Ecto neural progenitor cell (in vitro differentiated cells): ENCODE measurements around the gene NAP1L4.
"Not testable (repeated sequence)": the region's sequence is repeated elsewhere in the genome, so short reads cannot be mapped to it uniquely, and the experiment has no call there.

Source experiments
- DNase-seq: peaks from one replicate; pipeline ENCODE4 v3.0.0-alpha.2; 2018; ENCODE audit warnings: low spot score

Gene NAP1L4

DNA sequence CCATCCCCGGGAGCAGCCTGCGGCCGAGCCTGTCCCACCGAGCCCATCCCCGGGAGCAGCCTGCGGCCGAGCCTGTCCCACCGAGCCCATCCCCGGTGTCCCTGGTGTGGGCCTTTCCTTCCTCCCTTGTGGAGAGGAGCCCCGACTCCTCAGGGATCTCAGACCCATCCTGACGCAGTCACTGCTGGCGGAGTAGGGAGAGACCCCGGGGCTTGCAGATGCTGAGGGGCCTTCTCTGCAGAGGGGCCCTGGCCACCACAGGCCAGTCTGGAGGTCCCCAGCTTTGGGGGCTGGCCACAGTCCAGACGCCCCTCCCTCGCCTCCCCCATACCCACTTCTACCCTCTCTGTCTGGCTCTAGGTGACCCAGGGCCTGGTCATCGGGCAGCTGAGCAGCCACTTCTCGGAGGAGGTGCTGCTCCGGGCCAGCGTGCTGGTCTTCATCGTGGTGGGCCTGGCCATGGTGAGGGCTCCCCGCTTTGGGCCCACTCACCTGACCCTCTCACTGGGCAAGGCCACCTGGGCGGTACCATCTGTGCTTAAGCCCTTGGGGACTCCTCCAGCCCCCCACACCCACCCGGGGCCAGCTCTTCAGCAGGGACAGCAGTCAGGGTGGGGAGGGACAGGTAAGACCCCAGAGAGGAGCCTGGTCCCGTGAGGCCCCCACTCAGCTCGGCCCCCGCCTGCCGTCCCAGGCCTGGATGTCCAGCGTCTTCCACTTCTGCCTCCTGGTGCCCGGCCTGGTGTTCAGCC, 70.2 kb downstream of the NAP1L4 start:
- no peak for DNase-seq

DNA sequence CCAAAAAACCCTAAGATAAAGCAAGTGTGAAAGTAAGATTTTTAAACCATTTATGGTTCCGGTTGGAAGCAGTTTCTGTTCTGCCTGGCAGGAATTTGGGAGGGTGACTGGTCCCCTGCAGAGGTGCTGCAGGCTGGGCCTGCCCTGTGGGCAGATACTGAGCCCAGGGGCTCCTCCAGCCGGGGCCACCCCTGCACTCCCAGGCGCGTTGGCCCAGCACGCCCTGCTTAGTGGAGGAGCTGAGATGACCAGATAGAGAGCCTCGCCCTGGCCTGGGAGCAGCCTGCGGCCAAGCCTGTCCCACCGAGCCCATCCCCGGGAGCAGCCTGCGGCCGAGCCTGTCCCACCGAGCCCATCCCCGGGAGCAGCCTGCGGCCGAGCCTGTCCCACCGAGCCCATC, 70.9 kb downstream of the NAP1L4 start:
- DNase-seq, result no peak

DNA sequence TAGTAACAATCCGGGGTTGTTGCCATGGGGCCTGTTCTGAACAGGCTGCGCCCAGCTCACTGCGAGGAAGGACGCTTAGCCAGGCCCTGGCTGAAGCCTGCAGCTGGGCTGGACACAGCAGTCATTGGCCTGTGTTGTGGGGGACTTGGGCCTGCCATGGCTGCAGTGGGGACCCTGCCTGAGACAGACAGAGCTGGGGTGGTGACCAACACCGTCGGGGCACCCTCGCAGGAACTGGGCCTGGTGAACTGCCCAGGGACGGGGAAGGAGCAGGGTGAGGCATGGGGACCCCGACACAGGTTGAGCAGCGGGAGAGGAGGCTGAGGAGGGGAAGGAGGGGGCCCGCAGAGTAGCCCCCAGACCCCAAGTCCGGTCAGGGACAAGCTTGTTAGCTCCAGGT, 71.8 kb downstream of the NAP1L4 start:
- no peak for DNase-seq

DNA sequence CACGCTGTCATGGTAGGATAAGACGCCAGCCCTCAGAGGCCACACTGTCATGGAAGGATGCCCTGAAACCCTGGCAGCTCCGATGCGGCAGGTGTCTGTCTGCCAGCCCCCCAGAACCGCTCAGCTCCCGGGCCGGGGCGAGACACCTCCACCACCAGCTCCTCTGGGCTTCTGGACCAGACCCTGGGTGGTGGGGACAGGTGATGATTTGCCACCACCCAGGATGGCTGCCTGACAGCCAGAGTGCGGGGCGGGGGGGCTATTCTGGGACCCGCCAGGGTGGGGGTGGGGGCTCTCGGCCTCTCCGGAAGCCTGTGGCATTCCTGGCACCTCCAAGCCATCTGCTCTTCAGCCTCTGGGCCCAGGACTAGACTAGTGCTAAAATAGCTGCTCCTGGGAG, 72.3 kb downstream of the NAP1L4 start:
- DNase-seq, result no peak

DNA sequence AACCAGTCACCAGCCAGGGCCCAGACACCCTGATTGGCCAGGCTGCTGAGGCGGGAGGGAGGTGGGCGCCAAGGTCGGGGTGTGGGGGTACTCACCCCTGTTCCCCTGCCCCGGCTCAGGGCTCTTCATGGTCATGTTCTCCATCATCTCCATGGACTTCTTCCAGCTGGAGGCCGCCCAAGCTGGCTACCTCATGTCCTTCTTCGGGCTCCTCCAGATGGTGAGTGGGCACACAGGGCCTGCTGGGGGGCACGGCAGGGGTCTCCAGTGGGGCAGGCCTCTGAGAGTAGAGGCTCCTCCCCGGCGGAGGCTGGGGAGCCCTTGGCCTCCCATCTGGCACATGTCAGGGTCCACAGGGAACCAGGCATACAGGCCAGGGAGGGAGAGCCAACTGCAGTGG, 72.9 kb downstream of the NAP1L4 start:
- no peak for DNase-seq

DNA sequence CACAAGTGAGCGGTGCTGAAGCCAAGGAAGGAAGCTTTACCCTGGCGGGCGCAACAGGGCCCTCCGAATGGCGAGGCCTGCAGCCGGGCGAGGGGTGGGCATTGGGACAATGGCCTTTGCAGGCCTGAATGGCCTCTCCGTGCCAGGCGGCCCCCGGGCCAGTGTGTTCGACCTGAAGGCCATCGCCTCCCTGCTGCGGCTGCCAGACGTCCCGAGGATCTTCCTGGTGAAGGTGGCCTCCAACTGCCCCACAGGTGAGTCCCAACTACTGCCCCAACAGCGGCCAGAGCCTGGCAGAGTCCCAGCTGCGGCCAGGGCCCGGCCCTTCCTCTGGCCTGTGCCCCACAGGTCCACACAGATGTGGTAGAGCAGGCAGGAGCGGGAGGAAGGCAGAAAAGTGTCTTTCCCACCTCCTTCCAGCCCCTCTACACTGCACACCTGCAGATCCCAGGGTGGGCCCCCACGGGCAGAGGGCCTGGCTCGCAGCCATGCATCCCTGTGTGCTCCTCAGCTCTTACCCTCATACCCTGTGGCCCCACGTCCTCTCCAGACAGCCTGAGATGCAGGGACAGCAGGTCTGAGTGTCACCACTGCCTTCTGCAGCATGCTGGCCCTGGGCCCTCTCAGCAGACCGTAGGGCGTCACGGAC, 74.2 kb downstream of the NAP1L4 start:
- DNase-seq, result no peak

DNA sequence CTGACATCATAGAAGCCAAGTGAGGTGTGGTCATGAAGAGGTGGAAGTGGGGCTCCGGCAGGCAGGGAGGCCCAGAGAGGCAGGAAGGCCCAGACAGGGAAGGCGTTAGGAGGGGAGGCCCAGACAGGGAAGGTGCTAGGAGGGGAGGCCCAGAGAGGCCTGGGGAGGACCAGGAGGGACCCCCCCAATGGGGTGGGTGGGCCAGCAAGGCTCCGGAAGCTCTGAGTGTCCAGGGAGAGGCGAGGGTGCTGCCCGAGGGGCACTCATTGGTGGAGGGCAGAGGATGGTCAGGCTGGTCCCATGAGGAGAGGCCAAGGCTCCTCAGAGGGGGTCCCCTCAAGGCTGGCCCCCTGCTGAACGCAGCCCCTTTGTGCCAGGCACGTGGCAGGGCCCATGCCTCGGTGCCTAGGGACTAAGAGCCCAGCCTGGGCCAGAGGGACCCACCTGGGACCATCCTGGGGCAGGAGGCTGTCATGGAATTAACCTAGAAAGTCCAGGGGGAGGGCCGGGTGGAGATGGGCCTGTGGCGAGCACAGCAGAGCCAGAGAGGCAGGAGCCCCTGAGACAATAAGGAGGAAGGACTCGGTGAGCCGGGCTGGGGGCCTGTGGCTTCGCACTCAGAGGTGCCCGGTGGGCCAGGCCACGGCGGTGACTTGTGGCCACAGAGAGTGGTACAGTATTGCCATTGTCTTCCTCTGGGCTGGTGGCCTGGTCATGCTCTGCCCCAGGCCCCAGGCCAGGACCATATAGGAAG, 75.1 kb downstream of the NAP1L4 start:
- no peak for DNase-seq

DNA sequence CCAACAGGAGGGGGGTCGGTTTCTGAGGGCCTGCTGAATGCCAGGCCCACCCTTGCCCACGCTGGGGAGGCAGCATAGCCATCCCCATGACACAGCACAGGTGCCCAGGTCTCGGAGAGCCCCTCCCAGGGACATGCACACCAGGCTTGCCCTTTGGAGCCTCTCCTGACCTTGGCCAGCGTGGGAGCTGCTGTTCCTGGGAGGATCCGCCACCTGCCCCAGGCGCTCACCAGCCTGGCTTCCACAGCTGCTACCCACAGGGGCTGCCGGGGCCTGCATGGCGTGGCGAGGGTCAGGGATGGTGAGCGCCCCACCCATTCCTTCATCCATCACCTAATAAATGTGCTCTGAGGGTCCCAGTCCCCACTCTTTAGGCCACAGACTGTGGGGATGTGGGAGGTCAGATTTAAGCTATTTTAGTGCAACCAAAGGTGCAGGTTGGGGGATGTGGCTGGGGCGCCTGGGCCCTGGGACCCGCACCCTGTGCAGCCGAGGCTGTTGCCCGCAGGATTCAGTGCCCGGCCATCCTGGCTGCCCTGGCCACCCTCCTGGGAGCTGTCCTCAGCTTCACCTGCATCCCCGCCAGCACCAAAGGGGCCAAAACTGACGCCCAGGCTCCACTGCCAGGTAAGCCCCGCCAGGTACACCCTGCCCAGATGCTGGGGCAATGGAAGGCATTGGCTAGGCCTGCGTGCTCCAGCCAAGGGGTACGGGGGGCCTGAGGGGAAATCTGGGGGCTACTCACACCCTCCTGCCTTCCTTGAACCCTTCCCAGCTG, 75.8 kb downstream of the NAP1L4 start:
- no peak for DNase-seq

DNA sequence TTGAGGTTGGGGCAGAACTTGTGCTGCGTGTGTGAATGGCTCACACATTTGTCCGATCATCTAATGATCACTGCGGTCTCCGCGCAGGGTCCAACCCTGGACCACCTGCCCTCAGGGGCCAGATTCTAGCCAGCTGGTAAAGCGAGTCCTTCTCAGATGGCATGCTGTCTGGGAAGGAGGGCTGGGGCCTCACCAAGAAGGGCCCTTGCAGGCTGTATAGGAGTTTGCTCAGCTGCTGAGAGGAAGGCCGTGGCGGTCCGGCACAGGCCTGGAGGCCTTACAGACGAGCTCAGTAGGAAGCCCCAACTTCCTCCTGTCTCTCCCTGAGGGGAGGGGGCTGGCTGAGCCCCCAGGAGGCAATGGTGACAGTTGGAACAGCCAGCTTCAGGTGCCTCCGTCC, 76.7 kb downstream of the NAP1L4 start:
- no peak for DNase-seq

DNA sequence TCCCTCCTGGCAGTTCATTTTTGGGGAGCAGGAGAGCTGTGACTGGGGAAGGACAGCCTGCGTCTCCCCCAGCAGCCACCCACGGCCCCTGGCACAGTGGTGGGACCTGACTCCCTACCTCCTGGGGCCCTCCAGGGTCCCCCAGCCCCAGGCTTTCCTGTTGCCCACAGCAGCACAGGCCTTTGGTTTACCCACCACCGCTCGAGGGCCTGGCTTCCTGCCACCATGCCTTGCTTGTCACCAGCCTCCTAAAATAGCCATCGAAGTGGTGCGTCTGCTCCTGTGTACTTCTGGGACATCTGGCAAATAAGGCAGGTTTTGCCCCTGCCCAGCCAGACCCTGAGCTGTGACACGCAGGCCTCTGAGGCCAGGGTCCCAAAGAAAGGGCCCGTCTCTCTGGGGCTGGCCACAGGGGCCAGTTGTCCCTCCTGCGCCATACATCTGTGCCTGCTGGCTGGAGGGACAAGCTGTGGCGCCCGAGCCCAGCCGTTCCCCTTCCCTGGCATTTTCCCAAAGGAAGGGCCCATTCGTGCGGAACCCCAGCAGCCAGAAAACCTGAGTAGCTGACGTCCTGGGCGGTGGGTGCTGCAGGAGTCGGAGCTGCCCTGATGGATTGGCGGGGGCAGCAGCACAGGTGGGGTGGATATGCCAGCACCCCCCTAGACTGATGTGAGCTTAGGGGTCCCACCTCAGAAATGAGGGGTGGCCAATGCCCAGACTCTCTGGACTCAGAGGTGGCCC, 77.5 kb downstream of the NAP1L4 start:
- no peak for DNase-seq

DNA sequence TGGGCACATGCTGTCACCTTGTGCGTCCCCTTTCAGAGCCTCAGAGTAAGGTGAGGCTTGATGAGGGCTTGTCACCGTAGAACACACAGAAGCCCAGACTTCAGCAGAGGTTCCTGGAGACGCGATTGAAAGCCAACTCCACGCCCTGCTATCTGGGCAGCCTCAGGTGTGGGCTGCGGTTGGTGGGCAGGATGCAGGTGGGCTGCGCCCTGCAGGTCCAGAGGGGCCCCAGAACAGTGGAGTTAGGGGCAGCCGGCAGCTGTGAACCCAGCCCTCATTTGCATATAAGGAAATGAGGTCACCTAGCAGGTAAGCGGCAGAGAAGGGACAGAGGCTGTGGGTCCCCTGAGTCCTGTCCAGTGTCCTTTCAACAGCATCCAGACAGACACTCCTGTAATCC, 78.4 kb downstream of the NAP1L4 start:
- DNase-seq, result no peak

DNA sequence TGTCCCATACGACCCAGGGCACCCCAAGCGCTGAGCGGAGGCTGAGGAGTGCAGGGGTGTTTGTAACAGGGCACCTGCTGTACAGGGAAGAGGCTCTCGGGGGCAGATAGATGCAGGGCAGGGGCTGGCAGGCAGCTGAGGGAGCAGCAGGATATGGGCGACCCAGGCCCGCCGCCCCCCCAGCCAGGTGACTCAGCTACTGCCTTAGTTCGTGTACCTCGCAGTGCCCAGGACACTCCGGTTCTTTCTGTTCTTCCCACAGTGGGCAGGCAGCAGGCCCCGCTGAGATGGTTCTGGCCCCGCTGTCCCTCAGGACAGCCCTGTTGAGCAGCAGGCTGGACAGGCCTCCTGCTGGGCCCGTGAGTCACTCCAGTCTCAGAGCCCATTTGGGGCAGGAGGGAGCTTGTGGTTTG, 79.1 kb downstream of the NAP1L4 start:
- DNase-seq, result no peak

DNA sequence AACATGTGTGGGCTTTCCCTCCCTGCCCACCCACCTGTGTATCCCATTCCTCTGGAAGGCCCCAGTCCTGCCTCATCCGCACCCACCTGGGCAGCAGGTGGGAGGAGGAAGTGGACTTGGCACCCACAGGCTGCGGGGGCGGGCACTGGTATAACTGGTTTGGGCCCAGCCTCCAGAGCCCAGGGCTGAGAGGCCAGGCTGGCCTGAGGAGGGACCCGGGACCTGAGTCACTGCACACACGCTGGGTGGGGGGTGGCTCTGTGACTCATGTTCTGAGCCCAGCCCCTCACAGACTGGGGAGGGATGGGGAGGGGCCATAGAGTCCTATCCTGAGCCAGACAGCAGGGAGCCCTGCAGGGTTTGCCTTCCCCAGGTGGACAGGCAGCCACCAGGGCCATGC, 79.6 kb downstream of the NAP1L4 start:
- no peak for DNase-seq

DNA sequence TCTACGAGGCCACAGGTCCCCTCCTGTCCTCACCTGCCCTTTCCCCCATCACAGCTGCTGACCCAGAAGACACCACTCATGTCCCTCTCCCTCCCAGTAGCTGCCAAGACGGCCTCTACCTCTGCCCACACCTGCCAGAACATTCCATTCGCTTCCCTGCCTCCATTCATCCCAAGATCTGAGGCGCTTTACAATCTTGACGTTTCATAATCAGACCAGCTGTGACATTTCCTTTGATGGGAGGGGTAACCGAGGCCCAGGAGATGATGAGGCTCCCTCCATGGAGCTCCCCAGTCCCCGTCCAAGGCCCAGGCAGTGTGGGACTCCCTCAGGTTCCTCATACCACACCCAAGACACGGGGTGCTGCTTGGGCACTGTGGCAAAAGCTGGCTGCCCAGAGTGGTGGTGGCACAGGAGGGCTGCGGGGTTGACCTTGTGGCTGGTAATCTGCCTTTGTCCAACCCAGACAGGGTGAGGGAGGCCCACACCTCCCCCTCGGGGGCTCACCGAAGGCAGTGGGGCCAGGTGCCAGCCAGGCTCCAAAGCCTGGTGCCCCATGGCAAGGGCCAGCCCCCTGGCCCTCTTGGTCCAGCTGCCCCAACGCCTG, 80.2 kb downstream of the NAP1L4 start:
- no peak for DNase-seq

DNA sequence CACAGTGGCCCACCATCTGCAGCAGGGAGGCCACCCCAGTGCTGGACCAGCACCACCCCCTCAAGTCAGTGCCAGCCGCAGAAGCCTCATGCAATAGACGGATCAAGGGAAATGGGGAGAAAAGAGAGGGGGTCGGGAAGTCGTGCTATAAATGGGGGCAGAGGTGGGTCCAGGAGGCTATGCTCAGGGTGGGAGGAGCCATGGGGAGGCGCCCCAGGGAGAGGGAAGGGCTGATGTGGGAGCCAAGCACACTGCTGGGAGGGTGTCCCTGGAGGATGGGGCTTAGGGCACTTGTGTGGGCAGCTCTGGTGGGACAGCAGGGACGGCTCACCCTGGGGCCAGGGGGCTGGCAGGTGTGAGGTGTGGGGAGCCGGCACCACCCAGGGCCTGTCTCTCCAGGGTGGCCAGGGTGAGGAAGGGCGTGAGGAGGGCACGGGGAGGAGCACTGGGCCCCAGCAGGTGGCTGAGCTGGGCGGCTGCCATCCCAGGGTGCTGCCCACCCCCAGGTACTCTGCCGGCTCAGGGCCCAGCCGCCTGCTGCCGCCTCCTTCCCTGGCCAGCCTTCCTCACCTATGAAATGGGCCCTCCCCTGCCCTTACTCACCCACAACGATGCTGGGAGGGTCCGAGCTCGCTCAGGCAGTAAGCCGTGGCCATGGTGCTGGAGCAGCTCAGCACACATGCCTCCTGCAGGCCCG, 80.9 kb downstream of the NAP1L4 start:
- DNase-seq, result no peak

DNA sequence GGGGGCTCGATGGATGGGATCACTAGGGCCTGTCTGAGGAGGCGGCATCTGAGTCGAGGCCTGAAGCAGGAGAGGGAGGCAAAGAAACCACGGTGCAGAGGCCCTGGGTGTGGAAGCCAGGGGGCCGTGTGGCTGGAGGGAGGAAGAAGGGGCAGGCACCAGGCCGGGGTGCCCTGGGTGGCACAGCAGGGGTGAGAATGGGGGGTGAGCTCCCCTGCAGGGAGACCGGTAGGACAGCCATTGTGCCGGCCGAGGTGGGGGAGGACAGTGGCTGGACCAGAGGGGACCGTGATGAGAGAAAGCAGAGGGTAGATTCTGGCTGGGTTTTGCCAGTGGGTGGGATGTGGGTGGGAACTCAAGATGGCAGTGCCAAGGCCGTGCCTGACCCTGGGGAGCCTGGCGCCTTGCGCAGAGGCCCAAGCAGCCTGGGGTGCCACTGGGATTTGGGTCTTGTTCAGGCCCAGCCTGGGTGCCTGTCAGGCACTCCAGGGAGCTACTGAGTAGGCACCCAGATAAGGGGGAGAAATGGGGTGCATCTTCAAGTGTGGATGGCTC, 81.7 kb downstream of the NAP1L4 start:
- no peak for DNase-seq

DNA sequence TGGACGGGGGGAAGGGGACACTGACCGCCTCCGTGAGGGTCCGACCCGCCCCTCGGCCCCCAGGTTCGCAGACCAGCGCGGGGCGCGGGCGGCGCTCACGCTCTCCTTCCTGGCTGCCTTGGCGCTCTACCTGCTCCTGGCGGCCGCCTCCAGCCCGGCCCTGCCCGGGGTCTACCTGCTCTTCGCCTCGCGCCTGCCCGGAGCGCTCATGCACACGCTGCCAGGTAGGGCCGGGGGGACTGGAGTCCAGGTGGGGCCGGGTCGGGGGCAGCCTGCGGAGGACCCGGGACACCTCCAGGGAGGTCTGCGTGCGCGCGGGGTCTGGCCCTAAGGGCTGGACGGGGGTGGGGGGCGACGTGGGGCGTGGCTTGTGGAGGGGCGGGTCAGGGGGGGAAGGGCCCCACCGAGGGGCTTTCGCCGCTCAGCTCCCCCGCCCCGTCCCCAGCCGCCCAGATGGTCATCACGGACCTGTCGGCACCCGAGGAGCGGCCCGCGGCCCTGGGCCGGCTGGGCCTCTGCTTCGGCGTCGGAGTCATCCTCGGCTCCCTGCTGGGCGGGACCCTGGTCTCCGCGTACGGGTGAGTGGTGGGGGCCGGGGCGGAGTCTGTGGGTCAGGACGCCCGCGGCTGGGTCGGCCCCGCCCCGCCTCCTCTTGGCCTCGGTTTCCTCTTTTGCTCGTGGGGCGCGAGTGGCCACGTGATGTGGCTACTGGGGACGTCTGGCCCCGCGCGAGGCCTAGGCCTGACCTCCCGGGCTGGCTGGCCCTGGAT, 82.8 kb downstream of the NAP1L4 start:
- DNase-seq, result no peak

DNA sequence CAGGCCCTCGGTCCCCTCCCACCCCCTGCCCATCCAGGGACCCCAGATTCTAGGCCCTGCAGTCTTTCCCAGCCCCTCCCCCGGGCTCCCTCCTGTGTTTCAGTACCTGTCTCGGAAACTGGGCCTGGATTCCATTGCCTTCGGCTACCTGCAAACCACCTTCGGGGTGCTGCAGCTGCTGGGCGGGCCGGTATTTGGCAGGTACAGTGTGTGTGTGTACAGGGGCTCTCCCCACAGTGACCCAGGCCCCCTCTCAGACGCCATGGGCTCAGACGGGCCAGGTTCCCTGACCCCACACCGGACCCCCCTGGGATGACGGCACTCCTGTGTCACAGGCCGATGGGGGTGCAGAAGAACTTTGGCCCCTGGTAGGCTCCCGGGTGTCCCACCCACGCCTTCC, 84.0 kb downstream of the NAP1L4 start:
- DNase-seq, result no peak

DNA sequence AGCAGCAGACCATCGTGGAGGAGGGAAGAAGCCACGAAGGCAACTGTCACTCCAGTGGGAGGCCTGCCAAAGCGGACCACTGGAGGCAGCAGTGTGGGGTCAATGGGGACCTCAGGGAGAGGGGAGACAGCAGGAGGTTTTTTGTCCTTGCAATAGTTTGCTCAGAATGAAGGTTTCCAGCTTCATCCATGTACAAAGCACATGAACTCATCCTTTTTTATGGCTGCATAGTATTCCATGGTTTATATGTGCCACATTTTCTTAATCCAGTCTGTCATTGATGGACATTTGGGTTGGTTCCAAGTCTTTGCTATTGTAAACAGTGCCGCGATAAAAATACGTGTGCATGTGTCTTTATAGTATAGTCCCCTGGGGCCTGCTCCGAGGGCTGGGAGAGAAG, 86.8 kb downstream of the NAP1L4 start:
- not testable (repeated sequence) for DNase-seq
